NCI-H2196 treated with DMSO at 0.1 percent for 48 hours (cell line): ENCODE measurements around the gene SP110.
"Not testable (repeated sequence)": the region's sequence is repeated elsewhere in the genome, so short reads cannot be mapped to it uniquely, and the experiment has no call there.

ENCODE experiments used
- DNase-seq: peaks from one replicate; lab custom pipeline; 2025; ENCODE audit not compliant: unreplicated experiment; lab: John Stamatoyannopoulos, UW

The SP110 gene

GRCh38 chr2:230219419-230220331 is at the start of gene SP110:
SP110 (minus strand) TSS chr2:230219984; CDS start chr2:230216927, 3,057 bp downstream.
- peak; percentile 65 for DNase-seq

- DNase-seq = no peak
These were observed 48.9 kb upstream of the SP110 start for GRCh38 chr2:230268606-230269243.

- DNase-seq = no peak
These were observed 47.8 kb upstream of the SP110 start for GRCh38 chr2:230267556-230267955.

- DNase-seq = no peak
These were observed 47.3 kb upstream of the SP110 start for GRCh38 chr2:230267059-230267458.

- DNase-seq = no peak
These were observed 46.9 kb upstream of the SP110 start for GRCh38 chr2:230266638-230267037.

GRCh38 chr2:230264945-230265344 is 45.2 kb upstream of the SP110 start:
- not testable (repeated sequence) for DNase-seq

- DNase-seq = no peak
These were observed 42.5 kb upstream of the SP110 start for GRCh38 chr2:230262246-230262645.

- no peak for DNase-seq
These were observed 38.7 kb upstream of the SP110 start for GRCh38 chr2:230258483-230258882.

- no peak for DNase-seq
These were observed 37.0 kb upstream of the SP110 start for GRCh38 chr2:230256733-230257332.

GRCh38 chr2:230254152-230254881 is 34.5 kb upstream of the SP110 start:
- no peak for DNase-seq

GRCh38 chr2:230250231-230250630 is 30.4 kb upstream of the SP110 start:
- DNase-seq = no peak

- DNase-seq = no peak
These were observed 26.4 kb upstream of the SP110 start for GRCh38 chr2:230246206-230246605.

GRCh38 chr2:230244211-230244610 is 24.4 kb upstream of the SP110 start:
- DNase-seq = no peak

GRCh38 chr2:230234845-230235244 is 15.1 kb upstream of the SP110 start:
- no peak for DNase-seq

- DNase-seq = no peak
These were observed 14.4 kb upstream of the SP110 start for GRCh38 chr2:230234122-230234722.

GRCh38 chr2:230231251-230231650 is 11.5 kb upstream of the SP110 start:
- DNase-seq = no peak

- no peak for DNase-seq
These were observed 10.9 kb upstream of the SP110 start for GRCh38 chr2:230230496-230231200.

GRCh38 chr2:230230087-230230486 is 10.3 kb upstream of the SP110 start:
- DNase-seq = no peak

GRCh38 chr2:230227216-230227615 is 7.4 kb upstream of the SP110 start:
- DNase-seq = no peak

- no peak for DNase-seq
These were observed 6.3 kb upstream of the SP110 start for GRCh38 chr2:230226051-230226551.
